Measurements from ENCODE around the gene PLEKHN1.
"Not testable (repeated sequence)": the region's sequence is repeated elsewhere in the genome, so short reads cannot be mapped to it uniquely, and the experiment has no call there.

Gene PLEKHN1

GRCh38 chr1:942864-943533 is 23.3 kb upstream of the PLEKHN1 start:
- DNase-seq: peak; percentile 27 to 68

DNA sequence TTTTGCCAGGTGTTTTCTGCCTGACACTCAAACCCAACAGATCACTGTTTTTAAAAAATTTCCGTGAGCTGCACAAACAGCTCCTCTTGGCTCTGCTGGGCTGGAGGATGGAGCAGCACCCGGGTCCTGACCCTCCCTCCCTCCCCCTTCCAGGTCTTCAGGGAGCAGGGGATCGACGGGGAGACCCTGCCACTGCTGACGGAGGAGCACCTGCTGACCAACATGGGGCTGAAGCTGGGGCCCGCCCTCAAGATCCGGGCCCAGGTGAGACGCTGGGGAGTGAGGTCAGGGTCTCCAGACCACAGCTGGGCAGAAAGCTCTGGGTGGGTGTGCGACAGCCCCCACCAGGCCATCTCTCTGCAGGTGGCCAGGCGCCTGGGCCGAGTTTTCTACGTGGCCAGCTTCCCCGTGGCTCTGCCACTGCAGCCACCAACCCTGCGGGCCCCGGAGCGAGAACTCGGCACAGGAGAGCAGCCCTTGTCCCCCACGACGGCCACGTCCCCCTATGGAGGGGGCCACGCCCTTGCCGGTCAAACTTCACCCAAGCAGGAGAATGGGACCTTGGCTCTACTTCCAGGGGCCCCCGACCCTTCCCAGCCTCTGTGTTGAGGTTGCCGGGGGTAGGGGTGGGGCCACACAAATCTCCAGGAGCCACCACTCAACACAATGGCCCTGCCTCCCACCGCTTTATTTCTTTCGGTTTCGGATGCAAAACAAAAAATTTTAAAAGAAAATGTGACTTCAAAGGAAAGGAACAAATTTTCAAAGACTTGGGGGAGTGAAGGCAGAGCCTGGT is 22.5 kb upstream of the PLEKHN1 start:
- no peak for DNase-seq

GRCh38 chr1:944341-945325 is 21.6 kb upstream of the PLEKHN1 start:
- no peak for DNase-seq

GRCh38 chr1:945688-946556 is 20.4 kb upstream of the PLEKHN1 start:
- no peak for DNase-seq

DNA sequence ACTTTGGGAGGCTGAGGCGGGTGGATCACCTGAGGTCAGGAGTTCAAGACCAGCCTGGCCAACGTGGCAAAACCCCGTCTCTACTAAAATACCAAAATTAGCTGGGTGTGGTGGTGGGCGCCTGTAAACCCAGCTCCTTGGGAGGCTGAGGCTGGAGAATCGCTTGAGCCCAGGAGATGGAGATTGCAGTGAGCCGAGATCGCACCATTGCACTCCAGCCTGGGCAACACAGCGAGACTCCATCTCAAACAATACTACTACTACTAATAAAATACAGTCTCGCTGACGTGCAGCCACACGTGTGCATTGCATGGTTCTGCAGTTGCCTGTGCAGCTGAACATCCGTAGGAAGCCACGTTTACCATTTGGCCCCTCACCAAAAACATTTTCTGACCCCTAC is 19.5 kb upstream of the PLEKHN1 start:
- not testable (repeated sequence) for DNase-seq

GRCh38 chr1:947958-948357 is 18.3 kb upstream of the PLEKHN1 start:
- no peak for DNase-seq

GRCh38 chr1:950268-950667 is 16.0 kb upstream of the PLEKHN1 start:
- DNase-seq: no peak

DNA sequence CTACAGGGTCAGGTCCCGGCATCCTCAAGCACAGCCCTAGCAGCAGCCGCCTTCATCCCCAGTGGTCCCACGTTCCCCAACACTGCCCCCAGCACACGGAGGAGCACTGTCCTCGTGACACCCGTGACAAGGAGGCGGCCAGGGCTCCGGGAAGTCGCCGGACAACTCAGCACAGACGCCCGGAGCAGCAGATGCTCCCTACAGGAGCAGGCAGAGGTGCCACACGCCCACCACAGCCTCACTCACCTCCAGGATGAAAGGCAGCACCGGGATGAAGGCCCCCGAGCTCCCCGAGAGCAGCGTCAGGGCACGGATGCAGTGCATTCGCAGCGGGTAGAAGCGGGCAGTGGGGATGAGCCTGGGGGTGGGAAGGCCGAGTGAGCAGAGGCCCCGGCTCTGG is 15.4 kb upstream of the PLEKHN1 start:
- DNase-seq: no peak

DNA sequence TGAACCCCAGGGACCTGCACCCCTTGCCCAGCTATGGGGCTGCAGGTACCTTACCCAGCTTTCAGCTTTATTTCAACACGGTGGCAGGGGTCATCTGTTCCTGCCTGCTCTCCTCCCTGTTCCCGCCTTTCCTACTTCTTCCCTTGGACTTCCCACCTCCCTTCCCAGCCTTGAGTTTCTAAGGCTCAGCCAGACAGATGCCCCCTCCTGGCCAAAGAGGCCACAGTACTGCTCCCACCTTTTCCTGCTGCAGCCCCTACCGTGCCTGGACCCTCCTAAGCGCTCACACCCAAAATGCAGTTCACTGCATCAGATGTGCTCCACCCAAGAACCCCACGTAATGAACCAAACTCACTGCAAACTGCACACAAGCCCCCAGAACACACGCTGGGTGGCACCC is 14.9 kb upstream of the PLEKHN1 start:
- DNase-seq: no peak

DNA sequence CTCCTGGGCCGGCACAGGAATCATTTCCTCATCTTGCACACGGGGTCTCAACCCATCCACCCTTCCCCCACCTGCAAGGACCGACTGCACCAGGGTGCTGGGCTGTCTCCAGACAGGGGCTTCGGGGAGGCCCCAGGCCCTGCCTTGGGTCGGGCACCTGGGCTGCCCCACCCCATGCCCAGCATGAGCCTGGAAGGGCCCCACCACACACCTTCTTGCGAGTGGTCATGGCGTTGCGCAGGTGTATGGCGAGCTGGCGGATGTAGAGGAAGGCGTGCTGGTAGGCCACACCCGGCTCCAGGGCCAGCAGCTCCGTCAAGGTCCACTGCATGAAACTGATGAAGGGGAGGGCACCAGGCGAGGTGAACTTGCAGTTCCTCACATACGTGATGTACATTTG is 14.1 kb upstream of the PLEKHN1 start:
- DNase-seq: no peak

DNA sequence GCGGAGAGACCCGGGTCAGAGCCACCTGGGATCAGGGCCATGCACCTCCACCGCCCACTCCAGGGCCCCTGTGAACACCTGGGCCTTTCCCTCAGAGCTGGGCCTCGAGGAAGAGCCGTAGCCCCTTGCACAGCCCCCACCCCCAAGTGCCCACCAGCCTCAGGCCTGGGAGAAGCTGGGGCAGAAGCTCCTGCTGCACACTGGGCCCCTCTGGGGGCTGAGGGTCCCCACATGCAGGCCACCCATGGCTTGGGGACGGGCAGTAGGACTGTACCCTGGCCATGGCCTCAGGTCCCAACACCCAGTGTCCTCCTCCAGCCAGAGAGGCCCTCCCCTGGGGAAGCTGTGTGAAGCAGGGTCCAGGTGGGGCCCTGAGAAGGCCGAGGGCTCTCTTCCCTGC is 13.7 kb upstream of the PLEKHN1 start:
- no peak for DNase-seq

- no peak for DNase-seq
These were observed 12.6 kb upstream of the PLEKHN1 start for GRCh38 chr1:953524-954320.

DNA sequence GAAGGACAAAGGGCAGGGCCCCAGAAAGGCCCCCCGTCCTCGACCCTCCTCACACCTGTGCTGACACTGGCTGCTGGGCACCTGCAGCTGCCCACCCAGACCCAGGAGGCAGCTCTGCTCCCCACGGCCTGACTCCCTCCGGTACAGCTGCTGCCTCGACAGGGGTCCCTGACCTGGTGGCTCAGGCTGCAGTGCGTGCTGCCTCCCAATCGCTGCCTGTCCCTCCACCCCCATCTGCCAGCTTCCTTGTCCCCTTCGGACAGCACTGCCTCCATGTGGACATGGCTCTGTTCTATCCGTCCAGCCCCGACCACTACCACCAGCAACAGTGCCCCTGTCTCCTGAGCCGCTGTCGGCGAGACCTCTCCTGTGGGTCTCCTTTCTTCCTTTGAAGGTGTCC is 11.4 kb upstream of the PLEKHN1 start:
- DNase-seq: no peak

- DNase-seq: no peak
These were observed 10.8 kb upstream of the PLEKHN1 start for GRCh38 chr1:955474-955873.

GRCh38 chr1:956636-957035 is 9.6 kb upstream of the PLEKHN1 start:
- no peak for DNase-seq

DNA sequence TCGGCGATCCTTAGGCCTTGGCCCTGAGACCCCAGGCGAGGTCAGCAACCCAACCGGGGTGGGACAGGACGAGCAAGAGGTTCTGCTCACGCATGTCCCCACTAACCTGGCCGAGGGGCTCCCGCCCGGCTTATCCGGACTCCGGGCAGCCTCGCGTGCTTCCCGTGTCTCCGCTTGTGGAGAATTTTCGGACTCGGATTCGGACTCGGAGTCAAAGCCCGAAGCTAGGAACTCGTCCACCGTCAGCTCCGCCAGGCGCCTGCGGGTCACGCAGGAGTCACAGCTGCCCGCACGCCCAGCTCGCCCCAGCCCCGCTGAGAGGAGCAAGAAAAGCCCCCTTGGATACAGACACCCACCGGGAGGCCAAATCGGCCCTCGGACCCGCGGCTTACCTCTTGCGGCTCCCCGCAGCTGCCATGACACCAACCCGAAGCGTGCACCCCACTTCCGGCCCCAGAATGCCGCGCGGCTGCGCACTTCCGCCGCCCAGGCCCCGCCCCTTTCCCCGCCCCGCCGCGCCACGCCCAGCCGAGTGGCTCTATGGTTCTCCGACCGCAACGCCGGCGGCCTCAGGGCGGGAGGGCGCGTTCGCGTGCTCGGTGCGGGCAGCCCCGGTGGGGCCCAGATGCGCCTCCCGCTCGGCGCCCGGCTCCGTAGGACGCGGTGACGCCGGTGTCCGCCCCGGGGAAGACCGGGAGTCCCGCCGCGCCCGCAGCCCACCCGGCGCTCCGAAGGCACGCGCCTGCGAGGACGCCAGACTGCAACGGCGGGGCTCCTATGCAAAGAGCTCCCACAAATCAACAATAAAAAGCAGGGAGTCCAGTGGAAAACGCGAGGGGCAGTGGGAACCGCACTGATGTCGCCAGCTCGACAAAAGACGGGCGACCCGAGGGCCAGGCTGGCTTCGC is 7.2 kb upstream of the PLEKHN1 start, which contains the start of gene NOC2L:
TSS of gene NOC2L (minus strand) at position 434 of the 908 bp plus-strand sequence. CDS start at position 418, 16 bp downstream.
- peak; percentile 83 to 84 for DNase-seq

DNA sequence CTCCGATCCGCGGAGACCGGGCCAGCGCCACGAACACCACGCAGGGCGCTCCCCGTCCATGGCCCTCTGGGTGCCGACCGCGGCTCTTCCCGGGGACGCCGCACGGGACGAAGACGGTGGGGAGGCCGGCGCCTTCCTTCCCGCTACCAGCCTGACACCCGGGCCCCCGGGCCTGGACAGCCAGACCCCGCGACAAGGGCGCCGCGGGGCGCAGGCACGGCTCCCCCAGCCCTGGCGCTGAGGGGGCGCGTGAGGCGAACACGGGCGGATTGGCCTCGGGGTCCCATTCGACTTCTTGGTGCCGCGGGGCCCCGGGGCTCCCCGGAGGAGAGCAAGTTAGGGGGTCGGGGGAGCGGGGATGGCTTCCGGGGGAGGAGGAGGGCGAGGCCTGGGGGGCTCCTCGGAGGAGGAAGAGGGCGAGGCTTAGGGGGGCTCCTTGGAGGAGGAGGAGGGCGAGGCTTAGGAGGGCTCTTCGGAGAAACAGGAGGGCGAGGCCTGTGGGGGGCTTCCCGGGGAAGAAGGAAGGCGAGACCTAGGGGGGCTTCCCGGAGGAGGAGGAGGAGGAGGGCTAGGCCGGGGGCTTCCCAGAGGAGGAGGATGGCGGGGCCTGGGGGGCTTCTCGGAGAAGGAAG is 6.4 kb upstream of the PLEKHN1 start:
- no peak for DNase-seq

- peak; percentile 52 to 72 for DNase-seq
These were observed 5.7 kb upstream of the PLEKHN1 start, which contains the start of gene KLHL17 for GRCh38 chr1:960363-961131. TSS of gene KLHL17 (plus strand) at chr1:960584. CDS start at chr1:960694, 110 bp downstream.

All from NCI-H2081 (cell line).